Stimulated activated CD4-positive, alpha-beta T cell treated with anti-CD3 and anti-CD28 coated beads, TNF-alpha, amount 100 ng/mL, for 1 hour (primary cell): Measurements from ENCODE around the gene ANO6.
"Not testable (repeated sequence)": the region's sequence is repeated elsewhere in the genome, so short reads cannot be mapped to it uniquely, and the experiment has no call there.

Experiments used
- DNase-seq, 3 donors: peaks; one replicate each; pipeline ENCODE4 v3.0.0-alpha.2; 2020; ENCODE audit warnings: low read depth in 3 of 3, low spot score in 1 of 3

ANO6 gene

DNA sequence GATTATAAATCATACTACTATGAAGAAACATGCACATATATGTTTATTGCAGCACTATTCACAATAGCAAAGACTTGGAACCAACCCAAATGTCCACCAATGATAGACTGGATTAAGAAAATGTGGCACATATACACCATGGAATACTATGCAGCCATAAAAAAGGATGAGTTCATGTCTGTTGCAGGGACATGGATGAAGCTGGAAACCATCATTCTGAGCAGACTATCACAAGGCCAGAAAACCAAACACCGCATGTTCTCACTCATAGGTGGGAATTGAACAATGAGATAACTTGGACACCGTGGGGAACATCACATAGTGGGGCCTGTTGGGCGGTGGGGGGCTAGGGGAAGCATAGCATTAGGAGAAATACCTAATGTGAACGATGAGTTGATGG lies 181.6 kb downstream of the ANO6 start:
- DNase-seq, result not testable (repeated sequence)

DNA sequence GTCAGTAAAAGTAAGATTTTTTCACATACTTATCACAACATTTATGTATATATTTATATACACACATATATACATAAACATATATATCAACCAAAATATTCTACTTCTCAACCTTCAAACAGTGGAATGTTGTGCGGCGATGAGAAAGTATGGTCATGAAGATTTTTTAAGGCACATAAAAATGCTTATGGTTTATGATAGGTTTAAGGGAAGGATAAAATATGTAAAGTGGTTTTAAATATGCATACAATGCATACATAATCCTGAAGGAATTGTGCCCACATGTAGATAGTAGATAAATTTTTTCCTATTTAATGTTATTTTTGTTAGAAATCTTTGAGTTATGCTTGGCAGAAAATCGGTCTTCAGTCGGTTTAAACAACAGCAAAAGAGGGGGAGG lies 182.7 kb downstream of the ANO6 start:
- no peak for DNase-seq

DNA sequence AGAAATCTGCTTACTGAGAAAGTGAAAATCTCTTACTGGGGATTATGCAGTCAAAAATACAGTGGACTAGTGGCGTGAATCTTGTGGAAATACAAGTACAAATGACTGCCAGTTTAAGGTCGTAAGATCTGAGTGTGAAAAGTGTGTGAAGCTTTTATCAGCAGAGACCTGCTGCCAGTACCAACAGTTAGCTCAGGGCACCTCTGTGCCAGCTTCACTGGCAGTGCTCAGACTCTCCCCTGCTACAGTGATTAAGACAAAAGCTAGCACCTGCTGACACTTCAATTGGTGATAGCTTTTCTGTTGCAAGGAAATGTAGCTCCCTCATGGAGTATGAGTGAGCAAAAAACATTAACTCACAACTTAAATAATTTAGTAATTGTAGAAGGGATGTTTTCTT lies 185.1 kb downstream of the ANO6 start:
- DNase-seq, result no peak

DNA sequence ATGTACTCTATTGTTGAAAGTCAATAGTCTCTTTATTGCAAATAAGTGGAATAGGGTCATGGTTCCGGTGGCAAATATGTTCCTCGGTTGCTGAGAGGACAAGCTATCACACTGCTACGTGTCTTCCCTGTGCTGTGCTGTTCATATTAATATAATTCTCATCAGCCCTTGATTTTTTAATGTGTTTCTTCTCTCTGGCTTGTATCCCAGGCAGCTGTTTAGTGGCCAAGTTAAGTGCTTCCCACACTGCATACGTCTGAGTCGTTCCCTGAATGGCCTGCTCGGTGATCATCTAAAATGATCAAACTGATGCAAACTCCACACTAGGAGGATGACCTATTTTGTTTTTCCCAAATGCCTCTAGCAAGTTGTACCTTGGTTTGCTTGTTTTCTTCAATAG lies 186.4 kb downstream of the ANO6 start:
- DNase-seq, result no peak

DNA sequence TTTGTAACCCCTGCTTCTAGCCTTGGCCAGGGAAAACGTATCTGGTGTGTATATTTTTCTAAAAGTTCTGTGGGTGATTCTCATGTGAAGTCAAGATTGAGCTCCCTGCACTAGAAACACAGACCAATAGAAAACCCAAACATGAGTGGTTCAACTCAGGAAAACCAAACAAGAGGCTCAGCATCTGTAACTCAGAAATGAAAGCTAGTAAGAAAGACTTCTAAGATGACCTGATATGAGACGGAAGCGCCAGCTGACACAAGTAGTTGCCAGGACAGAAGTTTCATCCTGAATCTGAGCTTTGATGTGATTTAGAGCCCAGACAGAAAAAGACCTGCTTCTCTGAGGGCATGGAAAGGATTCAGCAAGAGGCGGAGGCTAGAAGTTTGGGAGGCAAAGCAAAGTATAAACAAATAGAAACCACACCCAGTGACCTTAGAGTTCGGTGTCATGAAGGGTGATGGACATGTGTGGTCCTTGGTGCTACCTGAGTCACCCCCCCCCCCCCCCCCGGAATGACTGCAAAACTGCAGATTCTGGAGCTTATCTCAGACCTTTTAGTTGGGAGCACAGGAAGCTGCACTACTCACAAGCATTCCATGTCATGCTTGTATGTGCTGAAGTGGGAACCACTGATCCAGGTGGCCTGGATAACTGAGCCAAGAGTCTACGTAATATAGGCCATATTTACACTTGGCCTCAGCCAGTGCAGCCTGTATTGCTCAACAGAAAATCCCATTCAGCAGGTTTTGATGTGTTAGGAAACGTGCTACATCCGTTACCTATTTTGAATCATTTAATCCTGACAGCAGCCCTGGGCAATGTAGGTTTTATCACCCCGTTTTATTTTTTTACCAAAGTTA lies 191.3 kb downstream of the ANO6 start:
- DNase-seq, result no peak

DNA sequence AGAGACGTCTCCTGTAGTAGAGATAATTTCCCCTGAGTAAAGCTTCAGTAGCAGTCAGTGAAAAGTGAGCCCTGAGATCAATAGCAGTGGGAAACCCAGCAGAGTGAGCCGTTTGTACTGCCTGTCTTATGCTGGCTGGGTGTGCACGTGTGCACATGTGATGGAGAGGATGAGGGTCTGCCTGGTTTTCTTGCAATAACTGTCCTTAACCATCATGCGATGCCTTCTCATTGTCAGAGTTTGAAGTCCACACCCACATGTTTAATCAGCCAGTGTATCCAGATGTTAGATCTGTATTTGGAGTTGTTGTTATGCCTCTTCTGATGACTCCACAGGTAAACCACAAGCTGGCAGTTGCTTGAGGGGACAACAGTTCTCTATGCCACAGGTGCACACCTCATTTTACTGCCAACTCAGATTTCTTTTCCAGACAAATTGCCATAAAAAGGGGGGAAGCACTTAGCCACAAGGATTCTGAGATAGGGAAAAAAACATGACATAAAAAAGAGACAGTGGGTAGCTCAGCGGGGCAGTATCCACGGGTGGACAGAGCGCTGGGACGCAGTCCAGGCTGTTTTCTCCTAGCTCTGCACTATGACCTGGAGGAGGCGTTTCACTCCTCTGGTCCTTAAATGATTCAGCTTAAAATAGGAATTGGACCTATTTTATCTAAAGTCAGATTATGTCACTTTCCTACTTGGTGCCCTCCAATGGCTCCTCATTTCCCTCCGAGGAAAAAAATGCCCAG lies 192.3 kb downstream of the ANO6 start:
- no peak for DNase-seq

DNA sequence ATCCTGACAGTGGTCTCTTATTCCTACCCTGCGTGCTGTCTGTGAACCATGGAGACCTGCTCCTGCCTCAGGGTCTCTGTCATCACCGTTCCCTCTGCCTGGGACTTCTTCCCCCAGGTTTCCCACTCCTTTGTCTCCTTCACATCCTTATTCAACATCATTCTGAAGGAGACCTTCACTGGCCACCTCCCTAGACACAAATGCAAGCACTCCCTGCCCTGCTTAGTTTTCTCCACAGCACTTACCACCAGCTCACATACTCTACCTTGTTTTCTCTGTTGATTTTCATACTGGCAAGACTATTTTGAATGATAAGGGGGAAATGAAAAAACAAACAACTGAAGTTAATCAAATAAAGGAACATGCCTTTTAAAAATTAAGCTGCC lies 192.8 kb downstream of the ANO6 start:
- no peak for DNase-seq

DNA sequence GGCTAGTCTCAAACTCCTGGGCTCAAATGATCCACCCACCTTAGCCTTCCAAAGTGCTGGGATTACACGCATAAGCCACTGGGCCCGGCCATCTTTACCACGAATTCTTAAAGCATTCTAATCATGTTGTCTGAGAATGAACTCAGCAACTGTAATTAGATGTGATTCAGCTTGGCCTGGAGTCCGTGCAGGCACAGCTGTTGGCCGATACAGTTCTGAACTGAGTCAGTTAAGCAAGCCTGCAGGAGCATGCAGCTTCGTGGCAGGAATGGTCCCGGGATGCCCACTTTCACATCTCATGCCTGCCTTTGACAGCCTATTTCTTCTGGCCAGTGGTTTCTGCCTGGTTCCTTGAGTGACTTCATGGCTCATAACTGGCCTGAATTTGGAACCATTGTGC lies 194.1 kb downstream of the ANO6 start:
- DNase-seq, result no peak

DNA sequence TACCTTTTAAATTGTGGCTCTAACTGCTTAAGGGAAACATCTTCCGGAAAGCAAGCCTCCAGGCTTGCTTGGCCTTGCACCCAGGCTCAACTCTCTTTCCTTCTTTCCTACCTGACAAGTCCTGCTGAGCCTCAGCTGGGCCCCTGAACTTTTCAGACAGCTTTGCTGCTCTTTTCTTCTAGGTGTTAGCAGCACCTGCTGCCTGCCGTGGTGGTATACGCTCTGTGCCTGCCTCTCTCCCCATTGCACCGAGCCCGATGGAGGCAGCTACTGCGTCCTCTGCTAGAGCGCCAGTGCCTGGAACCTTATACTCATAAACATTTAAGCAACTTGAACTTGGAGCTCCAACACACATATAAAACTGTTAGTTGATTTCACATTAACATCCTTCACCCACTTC lies 195.7 kb downstream of the ANO6 start:
- no peak for DNase-seq

DNA sequence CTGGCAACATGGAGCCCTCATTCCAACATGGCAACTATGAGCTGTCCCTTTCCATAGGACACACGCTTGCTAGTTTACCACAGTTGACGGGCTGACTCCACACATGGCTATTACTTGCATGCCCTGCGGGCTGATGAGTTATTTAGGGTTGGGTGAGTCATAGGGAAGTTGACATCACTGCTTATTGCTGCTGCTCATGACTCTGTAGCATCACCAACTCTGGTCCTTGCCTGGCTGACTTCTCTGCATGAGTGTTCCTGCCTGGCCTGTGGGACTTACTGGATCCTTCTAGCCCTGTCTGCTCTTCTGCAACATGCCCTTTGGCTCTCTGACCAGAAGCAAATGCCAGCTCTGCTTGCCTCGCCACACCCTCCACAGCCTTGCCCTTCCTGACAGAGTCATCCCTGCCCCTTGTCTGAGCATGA lies 199.5 kb downstream of the ANO6 start:
- DNase-seq, result no peak

DNA sequence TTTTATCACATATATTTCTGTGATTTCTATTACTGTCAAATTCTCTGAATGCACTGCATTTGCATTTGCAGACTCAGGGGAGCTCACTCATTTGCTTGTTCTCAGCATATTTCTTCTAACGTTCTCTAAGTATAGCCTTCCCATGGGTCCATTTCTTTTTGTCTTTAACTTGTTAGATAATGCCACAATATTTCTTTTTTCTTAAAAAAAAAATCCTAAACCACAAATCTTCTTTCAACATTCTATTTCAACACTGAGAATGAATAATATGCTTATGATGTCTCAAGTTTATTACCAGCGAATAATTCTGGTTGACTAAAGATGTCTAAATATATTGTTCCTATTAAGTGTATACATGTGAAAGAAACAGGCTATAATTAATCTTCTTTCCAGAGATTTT lies 200.2 kb downstream of the ANO6 start:
- no peak for DNase-seq

DNA sequence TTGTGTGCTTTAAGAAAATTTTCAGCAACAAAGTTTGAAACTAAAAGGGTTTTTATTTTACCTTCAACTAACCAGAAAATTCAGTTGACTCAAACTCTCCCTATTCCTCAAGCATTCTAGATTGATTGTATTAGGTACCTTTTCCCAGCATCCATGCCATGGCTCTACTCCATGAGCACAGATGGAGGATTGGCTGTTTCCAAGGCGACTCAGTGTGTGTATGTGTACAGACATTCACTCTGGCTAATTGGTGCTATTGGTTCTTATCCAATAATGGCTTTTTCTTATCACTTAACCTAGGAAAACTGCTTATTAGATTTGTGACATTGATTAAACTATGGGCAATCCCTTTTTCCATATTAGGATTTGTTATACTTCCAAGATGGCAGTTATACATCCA lies 202.6 kb downstream of the ANO6 start:
- DNase-seq, result no peak

DNA sequence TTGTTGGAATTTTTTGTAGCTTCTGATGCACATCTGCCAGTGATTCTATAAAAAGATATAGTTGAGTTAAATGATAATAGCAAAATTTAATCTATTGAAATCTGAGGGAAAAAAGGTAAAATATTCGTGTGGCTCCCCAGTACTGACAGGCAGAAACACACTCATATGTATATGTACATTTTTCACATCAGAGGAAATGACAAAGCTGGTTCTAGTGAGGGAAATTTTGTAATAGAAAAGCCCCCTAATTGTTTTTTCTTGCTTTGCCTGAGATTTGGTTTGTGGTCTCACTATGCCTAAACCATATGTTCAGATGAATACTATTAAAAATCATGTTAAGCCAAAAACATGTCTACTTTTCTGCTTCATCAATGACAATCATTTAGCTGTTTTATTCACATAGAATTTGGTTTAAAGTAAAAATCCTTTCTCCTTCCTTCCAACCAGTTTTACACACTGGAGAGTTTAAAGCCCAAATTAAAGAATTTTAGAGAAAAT lies 203.5 kb downstream of the ANO6 start:
- DNase-seq, result no peak

DNA sequence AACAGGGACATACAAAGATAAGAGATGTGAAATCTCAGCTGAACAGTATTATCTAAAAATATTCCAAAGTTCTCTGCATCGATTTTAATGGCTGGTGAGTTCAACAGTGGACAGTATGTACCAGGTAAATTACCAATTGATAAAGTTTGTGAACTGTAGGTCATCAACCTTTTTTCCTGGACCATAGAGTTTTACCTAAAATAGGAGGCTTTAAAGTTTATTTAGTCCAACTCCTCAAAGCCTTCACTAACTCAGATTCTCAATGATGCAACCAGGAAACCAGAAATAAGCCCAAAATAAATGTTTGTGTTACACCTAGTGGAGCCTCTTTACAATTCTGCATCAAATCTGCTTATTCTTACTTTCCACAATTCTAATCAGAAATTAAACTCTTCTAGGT lies 205.8 kb downstream of the ANO6 start:
- DNase-seq, result no peak

DNA sequence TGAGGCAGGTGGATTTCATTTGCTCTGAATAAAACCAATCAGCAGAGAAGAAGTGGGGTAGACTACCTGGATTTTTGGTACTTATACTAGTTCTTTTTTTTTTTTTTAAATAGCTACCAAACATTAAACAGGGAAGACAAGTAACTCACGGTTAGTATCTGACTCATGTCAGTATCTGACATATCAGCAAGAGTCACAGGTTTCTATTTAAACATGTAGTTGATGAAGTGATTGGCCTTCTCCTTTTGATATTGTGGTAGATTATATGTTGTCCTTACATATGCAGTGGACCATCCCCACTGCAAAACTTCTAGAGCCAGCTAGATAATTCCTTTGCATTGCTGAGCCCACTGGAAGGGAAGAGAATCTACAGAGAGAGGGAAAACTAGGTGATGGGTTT lies 208.0 kb downstream of the ANO6 start:
- no peak for DNase-seq

DNA sequence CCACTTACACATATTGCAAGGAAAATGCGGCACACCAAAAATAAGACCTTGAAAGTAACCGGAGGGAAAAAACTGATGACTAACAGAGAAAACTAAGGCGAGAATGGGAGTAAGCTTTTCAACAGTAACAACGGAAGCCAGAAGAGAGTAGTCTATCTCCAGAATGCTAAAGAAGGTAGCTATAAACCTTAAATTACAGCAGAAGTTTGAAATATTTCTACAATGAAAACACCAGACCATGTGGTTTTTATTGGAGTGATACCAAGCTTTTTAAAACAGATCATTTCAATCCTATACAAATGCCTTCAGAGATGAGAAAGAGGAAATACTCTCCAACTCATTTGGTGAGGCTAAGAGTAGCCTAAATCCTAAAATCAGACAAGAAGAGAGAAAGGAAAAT lies 209.5 kb downstream of the ANO6 start:
- DNase-seq, result no peak

DNA sequence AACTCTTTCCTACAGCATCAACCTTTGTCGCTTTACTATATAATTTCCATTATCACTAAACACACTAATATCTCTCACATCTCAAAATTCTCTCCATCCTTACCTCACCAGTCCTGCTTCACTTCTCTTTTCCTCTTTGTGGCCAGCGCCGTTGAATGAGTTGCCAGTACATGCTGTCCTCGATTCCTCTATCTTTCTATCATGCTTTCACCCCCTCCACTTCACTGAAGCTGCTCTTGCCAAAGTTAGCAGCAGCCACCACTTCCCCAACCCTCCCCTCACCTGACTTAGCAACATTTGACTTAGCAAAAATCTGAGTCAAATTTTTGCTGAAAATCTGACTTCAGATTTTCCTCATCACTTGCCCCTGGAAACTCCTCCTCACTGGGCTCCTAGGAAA lies 210.4 kb downstream of the ANO6 start:
- no peak for DNase-seq

DNA sequence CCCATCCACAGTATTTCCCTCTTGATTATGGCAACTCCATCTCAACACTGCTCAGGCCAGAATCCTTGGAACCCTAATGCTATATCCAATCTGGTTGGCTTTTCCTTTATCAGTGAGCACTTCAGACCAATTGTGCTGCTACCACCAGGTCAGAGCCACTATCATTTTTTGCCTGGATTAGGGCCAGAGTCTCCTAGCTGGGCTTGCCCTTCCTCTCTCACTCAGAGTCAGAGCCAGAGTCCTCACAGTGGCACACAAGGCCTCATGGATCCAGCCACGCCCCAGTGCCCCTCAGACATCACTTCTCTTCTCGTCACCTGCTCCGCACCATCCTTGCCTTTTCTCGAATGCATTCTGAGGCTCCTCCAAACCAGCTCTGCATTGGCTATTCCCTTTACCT lies 211.1 kb downstream of the ANO6 start:
- no peak for DNase-seq

DNA sequence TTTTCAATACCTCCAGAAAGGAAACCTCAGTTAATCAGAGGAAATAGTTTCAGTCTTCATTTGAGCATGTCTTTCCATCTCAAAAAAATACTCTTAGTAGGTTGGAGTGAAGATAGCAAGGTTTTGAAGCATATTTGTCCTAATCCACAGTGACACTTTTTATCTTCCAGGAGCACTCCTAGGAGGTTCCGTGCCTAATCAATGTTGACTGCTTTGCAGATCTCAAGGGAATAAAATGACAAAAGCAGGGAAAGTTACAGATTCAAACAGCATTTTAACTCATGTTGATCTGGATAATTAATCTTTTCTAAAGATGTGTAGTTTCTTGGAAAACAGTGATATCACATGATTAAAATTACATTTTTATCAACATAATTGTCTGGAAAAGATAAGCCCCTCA lies 213.9 kb downstream of the ANO6 start:
- DNase-seq, result no peak

DNA sequence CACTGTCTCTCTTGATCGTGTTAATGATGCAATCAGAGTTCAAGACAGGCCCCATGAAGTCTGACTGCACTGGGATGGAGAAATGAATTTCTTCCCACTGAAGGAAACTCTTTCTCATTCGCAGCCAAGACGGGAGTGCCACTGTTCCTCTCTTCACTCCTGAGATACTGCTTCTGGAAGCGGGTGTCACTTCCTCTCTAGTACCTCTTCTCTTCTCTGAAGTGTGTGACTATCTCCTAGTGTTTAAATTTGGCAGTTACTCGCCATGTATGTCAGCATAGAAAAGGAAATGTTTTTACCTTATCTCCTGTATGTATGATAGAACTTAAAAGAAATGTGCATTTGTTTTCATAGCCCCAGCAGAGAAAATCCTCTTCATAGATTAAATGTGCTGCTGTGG lies 215.2 kb downstream of the ANO6 start:
- no peak for DNase-seq

DNA sequence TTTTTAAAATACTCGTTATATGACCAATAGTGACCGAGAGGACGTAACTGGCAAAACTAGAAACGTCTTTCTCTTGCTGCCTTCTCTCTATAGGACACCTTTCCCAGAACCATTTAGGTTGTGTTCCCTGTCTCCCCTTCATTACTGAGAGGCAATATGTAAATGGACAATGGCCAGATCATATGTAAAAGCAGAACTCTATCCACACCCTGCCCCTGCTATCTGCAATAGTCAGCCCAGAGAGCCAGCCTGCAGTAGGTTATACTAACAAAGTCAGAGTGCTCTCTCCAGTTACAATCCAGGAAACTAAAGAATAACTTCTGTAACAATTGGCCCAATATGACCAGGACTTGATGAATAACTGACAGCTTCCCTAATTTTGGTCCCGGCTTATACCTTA lies 216.8 kb downstream of the ANO6 start:
- DNase-seq, result no peak

DNA sequence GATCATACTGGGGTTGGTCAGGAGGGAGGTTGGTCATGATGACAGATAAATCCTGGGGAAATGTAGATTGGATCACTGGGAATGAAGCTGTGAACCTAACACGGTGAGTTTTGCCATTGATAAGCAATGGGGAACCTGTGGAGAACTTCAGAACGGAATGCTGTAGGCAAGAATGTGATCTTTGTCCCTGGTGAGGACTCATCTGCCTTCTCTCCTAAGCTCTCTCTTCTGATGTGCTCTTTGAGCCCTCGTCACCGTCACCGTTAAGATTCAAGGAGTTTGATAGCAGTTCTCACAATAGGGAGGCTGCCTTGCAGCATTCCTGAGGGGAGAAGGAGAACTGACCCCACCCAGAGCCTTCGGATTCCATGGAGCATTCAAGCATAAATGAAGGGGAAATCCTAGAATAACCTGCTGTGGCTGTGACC lies 217.6 kb downstream of the ANO6 start:
- DNase-seq, result no peak
